ENCODE data around the gene RAD51B. TPM values are rescaled to one million over a fixed set of nuclear protein-coding genes. Genes with fewer than 3 reads are reported as not detected.

RAD51B gene
- polyA plus RNA-seq, 1 experiment, result 6.6 TPM

DNA sequence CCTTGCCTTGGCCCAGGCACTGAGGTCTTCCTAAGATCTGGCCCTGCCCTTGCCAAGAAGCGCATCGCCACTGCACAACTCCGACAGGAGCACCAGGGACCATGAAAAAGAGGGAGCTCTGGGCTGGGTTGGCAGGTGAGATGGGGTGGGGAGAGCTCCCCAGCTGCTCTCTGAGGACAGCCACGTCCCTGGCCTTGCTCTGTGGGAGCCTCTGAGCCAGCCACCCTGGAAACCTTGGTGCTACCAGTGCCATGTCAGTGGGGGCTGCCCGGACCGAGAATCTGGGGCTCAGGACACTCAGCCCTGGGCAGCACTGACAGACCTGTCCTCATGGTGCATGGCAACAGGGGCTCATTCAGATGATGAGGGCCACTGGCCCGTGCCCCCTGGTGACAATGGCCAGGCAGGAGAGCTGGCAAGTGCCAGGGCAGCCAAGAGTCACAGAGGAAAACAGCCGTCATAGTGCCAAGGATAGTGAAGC, 838.5 kb downstream of the RAD51B start:
- TF ChIP-seq CTCF (IDR thresholded peaks at IDR 0.05; ENCODE audit: low read depth, low read length), result no peak
- ChIA-PET CTCF (no interaction called here), POLR2A (interaction anchor here (0.6 to 1.8 kb wide), 2 partner anchors 135 kb away, joined by 8 to 10 read pairs; partner anchors contain the start of gene ZFP36L1)
- Histone ChIP-seq H3K4me3 (ENCODE audit: low read depth, low read length) (no peak overlapping the region), H3K9me3 (ENCODE audit: control insufficient read depth, insufficient read depth, low read length) (no peaks in the 10 kb centered on the region; the same call in 1 of the 2 replicates), H3K27ac (ENCODE audit: low read depth, low read length) (peak overlapping the region; percentile 3), H3K27me3 (ENCODE audit: control insufficient read depth, insufficient read depth, low read length) (no peaks in the 10 kb centered on the region)
- DNase-seq (ENCODE audit: low read depth, low spot score), result no peak

GRCh38 chr14:68658943-68659931, 839.7 kb downstream of the RAD51B start:
- Histone ChIP-seq H3K4me3 (ENCODE audit: low read depth, low read length) (no peak overlapping the region), H3K27me3 (ENCODE audit: control insufficient read depth, insufficient read depth, low read length) (no peaks in the 10 kb centered on the region), H3K9me3 (ENCODE audit: control insufficient read depth, insufficient read depth, low read length) (no peaks in the 10 kb centered on the region; the same call in 1 of the 2 replicates), H3K27ac (ENCODE audit: low read depth, low read length) (peak overlapping the region; percentile 21)
- no peak for TF ChIP-seq CTCF (IDR thresholded peaks at IDR 0.05; ENCODE audit: low read depth, low read length)
- no peak for DNase-seq (ENCODE audit: low read depth, low spot score)
- CTCF ChIA-PET, result no interaction called here
- POLR2A ChIA-PET, result interaction anchor here (0.6 kb wide), 2 partner anchors 18 to 134 kb away, joined by 3 to 10 read pairs; partner anchors contain the start of gene ZFP36L1

- no peak for DNase-seq (ENCODE audit: low read depth, low spot score)
- TF ChIP-seq CTCF (IDR thresholded peaks at IDR 0.05; ENCODE audit: low read depth, low read length), result no peak
- Histone ChIP-seq H3K4me3 (ENCODE audit: low read depth, low read length) (no peak overlapping the region), H3K27ac (ENCODE audit: low read depth, low read length) (no peak overlapping the region), H3K9me3 (ENCODE audit: control insufficient read depth, insufficient read depth, low read length) (no peaks in the 10 kb centered on the region; the same call in 1 of the 2 replicates), H3K27me3 (ENCODE audit: control insufficient read depth, insufficient read depth, low read length) (no peaks in the 10 kb centered on the region)
- ChIA-PET POLR2A (interaction anchor here (0.9 kb wide), 1 partner anchor 133 kb away, joined by 4 read pairs; the partner anchor contains the start of gene ZFP36L1), CTCF (no interaction called here)
Measured at GRCh38 chr14:68660495-68660894, 840.9 kb downstream of the RAD51B start.

DNA sequence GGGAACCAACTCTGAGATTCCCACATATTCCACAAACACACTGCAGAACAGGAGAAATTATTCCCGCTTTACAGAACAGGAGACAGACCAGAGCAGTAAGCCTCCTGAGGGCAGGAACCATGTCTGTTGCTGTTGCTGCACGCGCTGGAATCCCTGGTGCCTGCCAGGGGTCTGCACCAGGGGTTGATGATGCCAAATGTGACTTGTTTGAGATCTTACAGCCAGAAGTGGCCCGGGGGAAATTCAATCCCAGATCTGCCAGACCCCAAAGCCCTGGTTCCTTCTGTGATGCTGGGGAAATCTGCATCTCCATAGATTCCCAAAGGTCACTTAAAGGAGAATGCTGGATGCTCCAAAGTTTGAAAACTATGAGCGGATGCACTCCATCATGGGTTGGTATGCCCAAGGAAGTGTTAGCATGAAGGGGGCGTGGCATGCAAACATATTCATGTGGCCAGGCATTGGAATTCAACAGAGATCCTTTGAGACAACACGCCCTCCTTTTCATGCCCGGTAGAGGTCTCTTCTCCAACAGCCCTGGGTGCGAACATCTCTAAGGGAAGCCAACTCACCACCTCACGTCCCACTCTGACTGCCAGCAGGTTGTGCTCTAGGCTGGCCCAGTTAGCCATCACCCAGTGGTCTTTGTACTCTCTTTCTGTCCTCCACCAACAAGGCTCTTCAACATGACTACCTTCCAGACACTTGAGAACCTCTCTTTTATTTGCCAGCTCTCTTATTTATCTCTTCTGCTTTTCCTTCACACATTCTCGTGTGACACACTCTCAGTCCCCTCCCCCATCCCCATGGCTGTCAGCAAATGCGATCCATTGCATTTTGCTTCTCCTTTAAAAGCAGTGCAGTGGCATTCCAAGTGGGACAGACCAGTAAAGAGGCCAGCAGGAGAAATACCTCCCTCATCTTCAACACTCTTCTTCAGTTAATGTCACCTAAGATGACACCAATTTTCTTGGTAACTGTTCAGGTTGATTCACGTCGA, 841.9 kb downstream of the RAD51B start:
- Histone ChIP-seq H3K9me3 (ENCODE audit: control insufficient read depth, insufficient read depth, low read length) (no peaks in the 10 kb centered on the region), H3K4me3 (ENCODE audit: low read depth, low read length) (no peak overlapping the region), H3K27me3 (ENCODE audit: control insufficient read depth, insufficient read depth, low read length) (no peaks in the 10 kb centered on the region), H3K27ac (ENCODE audit: low read depth, low read length) (no peak overlapping the region)
- no peak for TF ChIP-seq CTCF (IDR thresholded peaks at IDR 0.05; ENCODE audit: low read depth, low read length)
- DNase-seq (ENCODE audit: low read depth, low spot score), result no peak
- ChIA-PET CTCF (no interaction called here), POLR2A (no interaction called here)

Data from AG04450 (cell line).